ENCODE measurements around the gene PCLAF. TPM values are rescaled to one million over a fixed set of nuclear protein-coding genes. Genes with fewer than 3 reads are reported as not detected.
A peak's percentile ranks its signal among the peaks of the same experiment; 100 is the strongest.
"Not testable (repeated sequence)": the region's sequence is repeated elsewhere in the genome, so short reads cannot be mapped to it uniquely, and the experiment has no call there.

The PCLAF gene
- polyA plus RNA-seq, 3 donors, result not detected

- no CpG with 5 or more reads among the region's 15 CpGs for WGBS (ENCODE audit: insufficient coverage)
These were observed 54.3 kb downstream of the PCLAF start for GRCh38 chr15:64326975-64327374.

DNA sequence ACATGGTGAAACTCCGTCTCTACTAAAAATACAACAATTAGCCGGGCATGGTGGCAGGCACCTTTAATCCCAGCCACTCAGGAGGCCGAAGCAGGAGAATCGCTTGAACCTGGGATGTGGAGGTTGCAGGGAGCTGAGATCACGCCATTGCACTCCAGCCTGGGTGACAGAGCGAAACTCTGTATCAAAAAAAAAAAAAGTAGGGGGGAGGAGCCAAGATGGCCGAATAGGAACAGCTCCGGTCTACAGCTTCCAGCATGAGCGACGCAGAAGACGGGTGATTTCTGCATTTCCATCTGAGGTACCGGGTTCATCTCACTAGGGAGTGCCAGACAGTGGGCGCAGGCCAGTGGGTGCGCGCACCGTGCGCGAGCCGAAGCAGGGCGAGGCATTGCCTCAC, 54.8 kb downstream of the PCLAF start:
- intact Hi-C loops (cut with micrococcal nuclease); DNase-seq; H3K27ac ChIP-seq (ENCODE audit: low read depth in 1 of 2, low read length in 2 of 2); H3K9ac ChIP-seq (ENCODE audit: insufficient read depth, low read length, poor library complexity, severe bottlenecking); H3K27ac Mint-ChIP-seq; H3K4me3 ChIP-seq (replicated peaks in 1 of 3; ENCODE audit: low read depth in 2 of 3, low read length in 3 of 3); H3K4me3 Mint-ChIP-seq; H3K9me3 ChIP-seq (replicated peaks in 1 of 2; ENCODE audit: control insufficient read depth in 1 of 2, insufficient read depth in 1 of 2, low read length in 2 of 2); H3K27me3 ChIP-seq (ENCODE audit: control insufficient read depth in 2 of 2, insufficient read depth in 2 of 2, low read length in 2 of 2); H3K9me3 Mint-ChIP-seq; H3K36me3 ChIP-seq (replicated peaks in 1 of 2; ENCODE audit: control insufficient read depth in 1 of 2, insufficient read depth in 2 of 2, low read length in 2 of 2); H2AFZ ChIP-seq (ENCODE audit: insufficient read depth, low read depth, low read length, poor library complexity, severe bottlenecking); H3K4me1 ChIP-seq (ENCODE audit: control insufficient read depth in 1 of 2, insufficient read depth in 2 of 2, low read length in 2 of 2); H3K36me3 Mint-ChIP-seq; H3K4me2 ChIP-seq (replicated peaks; ENCODE audit: extremely low read depth, low read length, poor library complexity, severe bottlenecking); H3K4me1 Mint-ChIP-seq; H3K27me3 Mint-ChIP-seq (ENCODE audit: low read depth in 3 of 3): not testable (repeated sequence)
- 100% methylated on average over 2 of the region's 20 CpGs for WGBS (ENCODE audit: insufficient coverage)
- Histone ChIP-seq H4K20me1 (ENCODE audit: insufficient read depth, low read length) (peaks cover 34% of the 10 kb centered on the region), H3K79me2 (ENCODE audit: insufficient read depth, low read length) (peaks cover 21% of the 10 kb centered on the region)

More at GRCh38 chr15:64326975-64327374, 54.3 kb downstream of the PCLAF start:
- H3K4me1 Mint-ChIP-seq; H3K4me3 ChIP-seq (replicated peaks in 1 of 3; ENCODE audit: low read depth in 2 of 3, low read length in 3 of 3); H3K4me1 ChIP-seq (ENCODE audit: control insufficient read depth in 1 of 2, insufficient read depth in 2 of 2, low read length in 2 of 2); H3K27ac Mint-ChIP-seq; H3K9me3 ChIP-seq (replicated peaks in 1 of 2; ENCODE audit: control insufficient read depth in 1 of 2, insufficient read depth in 1 of 2, low read length in 2 of 2); H3K27me3 Mint-ChIP-seq (ENCODE audit: low read depth in 3 of 3); H3K9ac ChIP-seq (ENCODE audit: insufficient read depth, low read length, poor library complexity, severe bottlenecking); H3K4me3 Mint-ChIP-seq; DNase-seq; H3K27me3 ChIP-seq (ENCODE audit: control insufficient read depth in 2 of 2, insufficient read depth in 2 of 2, low read length in 2 of 2); intact Hi-C loops (cut with micrococcal nuclease); H3K4me2 ChIP-seq (replicated peaks; ENCODE audit: extremely low read depth, low read length, poor library complexity, severe bottlenecking); H3K27ac ChIP-seq (ENCODE audit: low read depth in 1 of 2, low read length in 2 of 2); H3K9me3 Mint-ChIP-seq; H3K36me3 ChIP-seq (replicated peaks in 1 of 2; ENCODE audit: control insufficient read depth in 1 of 2, insufficient read depth in 2 of 2, low read length in 2 of 2); H2AFZ ChIP-seq (ENCODE audit: insufficient read depth, low read depth, low read length, poor library complexity, severe bottlenecking); H3K36me3 Mint-ChIP-seq: not testable (repeated sequence)
- Histone ChIP-seq H3K79me2 (ENCODE audit: insufficient read depth, low read length) (peaks cover 16% of the 10 kb centered on the region), H4K20me1 (ENCODE audit: insufficient read depth, low read length) (peaks cover 31% of the 10 kb centered on the region)

- no peaks in the 10 kb centered on the region for H3K9me3 ChIP-seq (replicated peaks in 1 of 2; ENCODE audit: control insufficient read depth in 1 of 2, insufficient read depth in 1 of 2, low read length in 2 of 2)
- Mint-ChIP-seq H3K4me1 (no peaks in the 10 kb centered on the region), H3K27me3 (ENCODE audit: low read depth in 3 of 3) (no peaks in the 10 kb centered on the region), H3K36me3 (peaks cover 2 to 9% of the 10 kb centered on the region in 2 donors), H3K27ac (peak overlapping the region in 3 of 7 donors; percentile 18 to 37 (median 18)), H3K9me3 (peaks cover 0 to 2% (median 0%) of the 10 kb centered on the region in 7 donors), H3K4me3 (no peak overlapping the region)
- no peaks in the 10 kb centered on the region for H3K4me1 ChIP-seq (ENCODE audit: control insufficient read depth in 1 of 2, insufficient read depth in 2 of 2, low read length in 2 of 2)
- no peak overlapping the region for H3K9ac ChIP-seq (ENCODE audit: insufficient read depth, low read length, poor library complexity, severe bottlenecking)
- H2AFZ ChIP-seq (ENCODE audit: insufficient read depth, low read depth, low read length, poor library complexity, severe bottlenecking), result no peak overlapping the region
- no peak overlapping the region for H3K27ac ChIP-seq (ENCODE audit: low read depth in 1 of 2, low read length in 2 of 2)
- peak in 1 of 3 donors; percentile 7 for DNase-seq
- H3K79me2 ChIP-seq (ENCODE audit: insufficient read depth, low read length), result peaks cover 35% of the 10 kb centered on the region
- intact Hi-C loops (cut with micrococcal nuclease), result no loop called here
- peaks cover 39% of the 10 kb centered on the region for H4K20me1 ChIP-seq (ENCODE audit: insufficient read depth, low read length)
- H3K36me3 ChIP-seq (replicated peaks in 1 of 2; ENCODE audit: control insufficient read depth in 1 of 2, insufficient read depth in 2 of 2, low read length in 2 of 2), result no peaks in the 10 kb centered on the region
- H3K27me3 ChIP-seq (ENCODE audit: control insufficient read depth in 2 of 2, insufficient read depth in 2 of 2, low read length in 2 of 2), result no peaks in the 10 kb centered on the region
- WGBS (ENCODE audit: insufficient coverage), result 95% methylated on average over 2 of the region's 5 CpGs
- H3K4me3 ChIP-seq (replicated peaks in 1 of 3; ENCODE audit: low read depth in 2 of 3, low read length in 3 of 3), result no peak overlapping the region
- no peak for TF ChIP-seq CTCF (IDR thresholded peaks at IDR 0.05)
- no peak overlapping the region for H3K4me2 ChIP-seq (replicated peaks; ENCODE audit: extremely low read depth, low read length, poor library complexity, severe bottlenecking)
These were observed 56.9 kb downstream of the PCLAF start for GRCh38 chr15:64324165-64324877.

Measured in CD14-positive monocyte (primary cell).